A549 (cell line): ENCODE results near the gene MRPL51.

Experiments used
- RFX5 ChIP-seq: fragments of 450-650 bp; IDR thresholded peaks from 2 replicates; pipeline ENCODE4 v1.7.1; 2014; ENCODE audit warnings: antibody characterized with exemption, mild to moderate bottlenecking, moderate library complexity
- TF ChIP-seq, protein P1 (sequence below): fragments of >200 bp; sonication (Bioruptor Twin); formaldehyde crosslinking; IDR thresholded peaks from 3 replicates; pipeline ENCODE4 v1.5.1; 2016
- TF ChIP-seq, protein P2 (sequence below): fragments of 450-650 bp; IDR thresholded peaks from 2 replicates; pipeline ENCODE4 v1.6.1; 2014; ENCODE audit warnings: antibody characterized with exemption

- TF ChIP-seq, protein P1, sequence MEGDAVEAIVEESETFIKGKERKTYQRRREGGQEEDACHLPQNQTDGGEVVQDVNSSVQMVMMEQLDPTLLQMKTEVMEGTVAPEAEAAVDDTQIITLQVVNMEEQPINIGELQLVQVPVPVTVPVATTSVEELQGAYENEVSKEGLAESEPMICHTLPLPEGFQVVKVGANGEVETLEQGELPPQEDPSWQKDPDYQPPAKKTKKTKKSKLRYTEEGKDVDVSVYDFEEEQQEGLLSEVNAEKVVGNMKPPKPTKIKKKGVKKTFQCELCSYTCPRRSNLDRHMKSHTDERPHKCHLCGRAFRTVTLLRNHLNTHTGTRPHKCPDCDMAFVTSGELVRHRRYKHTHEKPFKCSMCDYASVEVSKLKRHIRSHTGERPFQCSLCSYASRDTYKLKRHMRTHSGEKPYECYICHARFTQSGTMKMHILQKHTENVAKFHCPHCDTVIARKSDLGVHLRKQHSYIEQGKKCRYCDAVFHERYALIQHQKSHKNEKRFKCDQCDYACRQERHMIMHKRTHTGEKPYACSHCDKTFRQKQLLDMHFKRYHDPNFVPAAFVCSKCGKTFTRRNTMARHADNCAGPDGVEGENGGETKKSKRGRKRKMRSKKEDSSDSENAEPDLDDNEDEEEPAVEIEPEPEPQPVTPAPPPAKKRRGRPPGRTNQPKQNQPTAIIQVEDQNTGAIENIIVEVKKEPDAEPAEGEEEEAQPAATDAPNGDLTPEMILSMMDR = no peak
- TF ChIP-seq, protein P2, sequence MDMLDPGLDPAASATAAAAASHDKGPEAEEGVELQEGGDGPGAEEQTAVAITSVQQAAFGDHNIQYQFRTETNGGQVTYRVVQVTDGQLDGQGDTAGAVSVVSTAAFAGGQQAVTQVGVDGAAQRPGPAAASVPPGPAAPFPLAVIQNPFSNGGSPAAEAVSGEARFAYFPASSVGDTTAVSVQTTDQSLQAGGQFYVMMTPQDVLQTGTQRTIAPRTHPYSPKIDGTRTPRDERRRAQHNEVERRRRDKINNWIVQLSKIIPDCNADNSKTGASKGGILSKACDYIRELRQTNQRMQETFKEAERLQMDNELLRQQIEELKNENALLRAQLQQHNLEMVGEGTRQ = no peak
- no peak for TF ChIP-seq RFX5
These were observed 49.3 kb upstream of the MRPL51 start for GRCh38 chr12:6542209-6543009.
